Activated effector memory CD4-positive, alpha-beta T cell treated with Interleukin-2 at 50 U/mL for 16 hours (primary cell): ENCODE data around the gene ARSG.
"Not testable (repeated sequence)": the region's sequence is repeated elsewhere in the genome, so short reads cannot be mapped to it uniquely, and the experiment has no call there.

Source experiments
- DNase-seq: peaks from one replicate; pipeline ENCODE4 v3.0.0-alpha.2; 2020

The ARSG gene

DNA sequence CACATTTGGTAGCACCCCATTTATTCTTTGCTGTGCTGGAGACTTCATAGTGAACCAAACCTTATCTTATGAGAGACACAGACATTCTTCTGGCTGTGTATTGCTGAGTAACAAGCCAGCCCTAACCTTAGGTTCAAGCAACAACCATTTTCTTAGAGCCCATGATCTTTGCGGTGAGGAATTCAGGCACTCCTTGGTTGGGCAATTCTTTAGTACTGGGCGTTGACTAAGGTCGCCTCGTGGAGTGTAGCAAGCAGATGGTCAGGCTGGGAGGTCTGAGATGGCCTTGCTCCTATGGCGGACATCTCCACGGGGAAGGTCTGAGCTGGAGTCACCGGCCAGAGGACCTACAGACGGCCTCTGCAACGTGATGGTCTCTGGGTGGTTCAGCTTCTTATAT is 43.1 kb downstream of the ARSG start:
- DNase-seq, result no peak

- no peak for DNase-seq
Measured at GRCh38 chr17:68341482-68341881, 50.2 kb downstream of the ARSG start.

DNA sequence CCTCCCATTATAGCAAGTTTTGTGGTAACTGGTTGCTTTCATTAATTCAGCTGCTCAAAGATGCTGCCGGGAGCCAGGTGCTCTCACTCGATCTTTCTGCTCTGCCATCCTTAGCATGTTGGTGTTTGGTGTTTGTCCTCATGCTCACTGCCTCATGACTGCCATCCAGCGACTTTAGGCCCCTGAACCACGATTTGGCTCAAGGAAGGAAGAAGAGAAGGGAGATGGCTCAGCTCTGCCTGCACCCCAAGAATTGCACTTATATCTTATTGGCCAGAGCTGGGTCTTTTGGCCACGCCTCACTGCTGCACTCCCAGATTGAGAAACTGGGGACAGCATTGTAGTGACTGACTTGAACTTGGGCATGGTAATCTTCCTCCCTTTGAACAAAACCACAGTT is 52.7 kb downstream of the ARSG start:
- DNase-seq, result no peak

- peak; percentile 52 for DNase-seq
Measured at GRCh38 chr17:68344701-68345136, 53.4 kb downstream of the ARSG start.

GRCh38 chr17:68346448-68346847 is 55.2 kb downstream of the ARSG start:
- peak; percentile 69 for DNase-seq

GRCh38 chr17:68347380-68347779 is 56.1 kb downstream of the ARSG start:
- DNase-seq, result no peak

- no peak for DNase-seq
Measured at GRCh38 chr17:68349157-68349556, 57.9 kb downstream of the ARSG start.

GRCh38 chr17:68351395-68351794 is 60.1 kb downstream of the ARSG start:
- no peak for DNase-seq

- DNase-seq, result no peak
Measured at GRCh38 chr17:68352041-68352440, 60.7 kb downstream of the ARSG start.

DNA sequence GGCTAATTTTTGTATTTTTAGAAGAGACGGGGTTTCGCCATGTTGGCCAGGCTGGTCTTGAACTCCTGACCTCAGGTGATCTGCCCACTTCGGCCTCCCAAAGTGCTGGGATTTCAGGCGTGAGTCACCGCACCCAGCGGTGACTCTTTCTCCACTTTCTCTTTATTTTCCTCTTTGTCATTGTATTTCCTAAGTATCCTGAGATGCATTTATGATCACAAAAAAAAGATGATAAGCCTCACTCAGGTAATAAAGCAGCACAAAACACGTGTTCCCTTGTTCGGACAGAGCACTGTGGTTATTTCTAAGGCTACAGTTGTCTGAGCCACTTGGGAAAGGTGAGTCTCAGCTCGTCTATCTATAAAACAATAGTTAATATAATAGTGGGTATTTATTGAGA is 61.4 kb downstream of the ARSG start:
- not testable (repeated sequence) for DNase-seq

DNA sequence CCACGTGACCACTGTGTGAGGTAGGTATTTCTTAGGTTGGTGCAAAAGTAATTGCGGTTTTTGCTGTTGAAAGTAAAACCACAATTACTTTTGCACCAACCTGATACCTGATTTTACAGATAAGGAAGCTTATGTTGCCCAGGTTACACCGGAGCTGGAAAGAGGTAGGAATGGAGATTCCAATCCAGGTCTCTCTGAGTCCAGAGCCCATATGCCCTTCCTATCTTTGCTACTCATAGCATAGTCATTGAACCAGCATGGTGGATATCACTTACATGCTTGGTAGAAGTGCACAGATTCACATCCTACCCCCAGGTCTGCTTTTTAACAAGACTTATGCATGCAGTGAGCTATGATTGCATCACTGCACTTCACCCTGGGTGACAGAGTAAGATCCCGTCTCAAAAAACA is 61.8 kb downstream of the ARSG start:
- no peak for DNase-seq

- not testable (repeated sequence) for DNase-seq
Measured at GRCh38 chr17:68354311-68354710, 63.0 kb downstream of the ARSG start.

GRCh38 chr17:68355108-68355507 is 63.8 kb downstream of the ARSG start:
- not testable (repeated sequence) for DNase-seq

GRCh38 chr17:68356520-68356919 is 65.2 kb downstream of the ARSG start:
- DNase-seq, result peak; percentile 54

GRCh38 chr17:68356949-68357455 is 65.7 kb downstream of the ARSG start:
- no peak for DNase-seq

- no peak for DNase-seq
Measured at GRCh38 chr17:68357886-68358285, 66.6 kb downstream of the ARSG start.

DNA sequence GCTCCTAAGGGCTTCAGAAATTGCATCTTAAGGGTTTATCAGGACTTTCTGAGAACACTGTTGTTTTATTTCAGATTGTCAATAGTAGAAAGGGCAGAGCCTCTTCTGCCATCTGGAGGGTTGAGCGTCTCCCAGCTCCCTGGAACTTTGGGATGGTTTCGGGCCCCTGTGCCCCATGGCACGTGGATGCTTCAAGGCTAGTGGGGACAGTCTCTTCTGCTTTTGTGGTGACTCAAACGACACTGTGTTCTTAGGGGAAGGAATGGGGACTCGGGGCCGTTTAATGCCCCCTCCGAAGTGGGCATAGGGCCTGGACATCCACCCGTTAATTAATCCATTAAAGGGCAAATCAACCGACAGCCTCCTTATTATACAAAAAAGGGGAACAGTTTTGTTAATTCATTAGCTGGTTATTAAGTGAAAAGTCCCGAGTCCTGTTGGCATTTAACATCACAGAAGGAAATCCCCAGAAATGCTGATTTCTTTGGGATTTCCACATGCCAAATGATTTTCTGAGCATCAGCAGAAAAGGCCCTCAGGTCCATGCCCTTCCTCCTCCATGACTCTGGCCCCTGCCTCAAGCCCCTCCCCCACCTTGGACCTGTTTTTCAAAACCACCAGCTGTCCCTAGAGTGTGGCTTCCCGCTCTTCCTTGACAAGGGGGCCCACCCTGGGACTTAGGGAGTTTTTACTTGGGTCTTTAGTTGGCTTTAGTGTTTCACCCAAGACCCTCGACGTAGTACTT is 68.7 kb downstream of the ARSG start:
- DNase-seq, result no peak

DNA sequence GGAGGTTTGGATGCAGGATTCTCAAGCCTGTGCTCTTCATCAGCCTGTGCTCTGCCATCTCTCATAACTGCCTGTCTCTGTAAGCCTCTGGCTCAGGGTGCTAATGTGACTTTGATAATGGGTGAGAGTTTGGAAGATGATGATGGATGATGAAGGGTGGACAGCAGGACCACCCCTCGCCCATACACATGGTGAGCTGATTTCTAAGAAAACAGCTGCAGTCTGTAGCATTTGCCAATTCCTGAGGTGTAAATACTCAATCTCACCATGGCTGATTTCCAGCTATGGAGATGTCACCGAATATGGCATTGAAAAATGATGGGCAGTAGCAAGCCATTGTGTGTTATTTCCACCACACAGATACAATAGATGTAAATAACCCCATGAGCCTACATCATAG is 74.2 kb downstream of the ARSG start:
- no peak for DNase-seq

GRCh38 chr17:68368387-68368786 is 77.1 kb downstream of the ARSG start:
- no peak for DNase-seq

- DNase-seq, result no peak
Measured at GRCh38 chr17:68375566-68375965, 84.3 kb downstream of the ARSG start.

GRCh38 chr17:68376178-68376577 is 84.9 kb downstream of the ARSG start:
- not testable (repeated sequence) for DNase-seq

GRCh38 chr17:68377771-68378267 is 86.5 kb downstream of the ARSG start:
- DNase-seq, result no peak

DNA sequence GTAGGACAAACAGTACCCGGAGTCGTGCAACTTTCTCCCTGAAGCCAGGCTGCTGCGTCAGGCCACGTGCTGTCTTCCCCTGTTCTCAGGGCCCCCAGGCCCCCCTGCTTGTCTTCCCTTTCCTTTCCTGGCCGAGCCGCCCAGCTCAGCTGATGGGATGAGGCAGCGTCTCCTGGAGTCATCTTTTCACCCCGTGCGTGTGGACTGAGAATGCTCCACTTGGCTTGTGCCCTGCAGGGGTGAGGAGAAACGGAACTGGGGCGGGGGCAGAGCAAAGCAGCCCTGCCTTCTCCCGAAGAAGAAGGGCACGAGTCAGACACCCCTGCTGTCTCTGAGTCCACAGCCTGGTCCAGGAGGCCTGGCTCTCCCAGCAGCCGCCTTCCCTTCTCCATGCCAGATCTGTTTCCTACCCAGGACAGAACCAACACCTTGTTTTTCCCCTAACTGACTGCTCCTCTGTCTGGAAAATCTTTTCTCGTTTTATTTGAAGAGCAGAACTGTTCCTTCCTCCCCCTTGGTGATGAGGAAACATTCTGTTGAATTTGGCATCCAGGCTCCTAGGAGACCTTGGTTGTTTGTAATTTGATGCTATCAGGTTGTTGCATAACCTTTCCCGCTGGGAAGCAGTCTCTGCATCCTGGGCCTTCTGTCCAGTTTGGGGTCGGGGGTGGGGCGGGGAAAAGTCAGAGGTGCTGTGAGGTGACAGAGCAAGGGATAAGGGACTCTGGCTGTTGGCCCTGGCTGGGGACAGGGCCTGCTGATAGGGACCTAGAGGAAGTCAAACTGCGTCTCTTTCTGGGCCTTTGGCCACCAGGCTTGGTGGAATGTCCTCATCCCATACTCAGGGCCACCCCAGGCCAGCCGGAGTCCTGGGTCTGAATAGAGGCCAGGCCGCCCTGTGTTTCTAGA is 87.2 kb downstream of the ARSG start:
- DNase-seq, result no peak

DNA sequence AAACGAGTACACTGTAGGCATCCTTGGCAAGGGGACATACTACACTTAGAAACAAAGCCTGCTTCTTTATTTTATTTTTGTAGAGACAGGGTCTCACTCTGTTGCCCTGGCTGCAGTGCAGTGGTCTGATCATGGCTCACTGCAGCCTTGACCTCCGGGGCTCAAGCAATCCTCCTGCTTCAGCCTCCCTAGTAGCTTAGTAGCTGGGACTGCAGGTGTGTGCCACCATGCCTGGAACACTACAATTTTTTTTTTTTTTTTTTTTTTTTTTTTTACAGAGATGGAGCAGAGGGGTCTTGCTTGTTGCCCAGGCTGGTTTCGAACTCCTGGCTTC is 87.8 kb downstream of the ARSG start:
- DNase-seq, result no peak
